HepG2 (cell line): ENCODE results near the gene ANKRD40. TPM values are rescaled to one million over a fixed set of nuclear protein-coding genes. Genes with fewer than 3 reads are reported as not detected.
A peak's percentile ranks its signal among the peaks of the same experiment; 100 is the strongest.

Experiments
- ATAC-seq: fragments of 200-7000 bp; cut with Tn5 transposase; 3 replicates; pipeline ENCODE4 v1.9.1; 2020; ENCODE audit warnings: mild to moderate bottlenecking, moderate library complexity
- BruUV-seq: library from RNA; stranded (reverse); fragments of 400-500 nt; replicated peaks from 2 replicates; lab custom pipeline; 2021; lab: Mats Ljungman, UMichigan
- CTCF ChIA-PET: fragments of 300-600 bp; formaldehyde crosslinking; extraction: SDS; loops from one replicate; lab custom pipeline; 2021; ENCODE audit warnings: low total read pairs, inconsistent platforms, low intra/inter-chr PET ratio; lab: Yijun Ruan, JAX
- POLR2A ChIA-PET: fragments of 350-600 bp; sonication (Branson Sonifier 250); formaldehyde crosslinking; loops from one replicate; lab custom pipeline; 2020; ENCODE audit warnings: antibody characterized with exemption, inconsistent platforms; lab: Yijun Ruan, JAX
- DNase-seq: peaks from one replicate; pipeline ENCODE4 v3.0.0-alpha.2; 2015; ENCODE audit warnings: low spot score
- FAIRE-seq: peaks from 3 replicates; lab custom pipeline; 2011; peaks lifted over from hg19 to GRCh38; lab: Jason Lieb, UNC
- H2AFZ ChIP-seq: one replicate; pipeline ENCODE4 v1.6.1; 2011; ENCODE audit warnings: low read length, inconsistent platforms
- H3K27ac ChIP-seq: fragments of 300-600 bp; 3 replicates; pipeline ENCODE4 v1.8.0; 2011; ENCODE audit warnings: mixed run types, mild to moderate bottlenecking, mixed read lengths, low read length, inconsistent platforms; ENCODE audit not compliant: insufficient read depth; ENCODE audit errors: extremely low read length
- H3K27me3 ChIP-seq, 2 experiments: fragments of 200-600 bp in 1 of 2; 2 replicates in 1 of 2; 3 replicates in 1 of 2; pipeline versions ENCODE4 v1.6.0 to v1.8.0; 2011; ENCODE audit warnings: low read length in 2 of 2, mild to moderate bottlenecking in 2 of 2, moderate library complexity in 2 of 2, inconsistent platforms in 1 of 2; ENCODE audit not compliant: insufficient read depth in 2 of 2, control insufficient read depth in 1 of 2
- H3K36me3 ChIP-seq, 2 experiments: fragments of 200-600 bp in 1 of 2; replicated peaks in 1 of 2; 2 replicates in 1 of 2; 3 replicates in 1 of 2; pipeline versions ENCODE4 v1.5.1 to v1.8.0; 2011; ENCODE audit warnings: low read length in 2 of 2, inconsistent platforms in 1 of 2; ENCODE audit not compliant: insufficient read depth in 2 of 2, control insufficient read depth in 1 of 2
- H3K4me1 ChIP-seq: 2 replicates; pipeline ENCODE4 v1.5.1; 2012; ENCODE audit warnings: low read length, inconsistent platforms; ENCODE audit not compliant: insufficient read depth
- H3K4me2 ChIP-seq: 2 replicates; pipeline ENCODE4 v1.6.0; 2011; ENCODE audit warnings: low read depth, low read length, inconsistent platforms
- H3K4me3 ChIP-seq, 3 experiments: fragments of 200-600 bp in 1 of 3; sonication (generic), shearing (Covaris generic) in 1 of 3; replicated peaks in 1 of 3; 2 replicates each; pipeline ENCODE4 v1.5.1; 2011 to 2016; ENCODE audit warnings: low read length in 3 of 3, inconsistent platforms in 2 of 3, low read depth in 2 of 3, mild to moderate bottlenecking in 2 of 3, control low read depth in 1 of 3, mixed read lengths in 1 of 3; ENCODE audit not compliant: insufficient read depth in 1 of 3
- H3K79me2 ChIP-seq: one replicate; pipeline ENCODE4 v1.6.1; 2011; ENCODE audit warnings: low read length, inconsistent platforms; ENCODE audit not compliant: insufficient read depth
- H3K9ac ChIP-seq: 2 replicates; pipeline ENCODE4 v1.6.0; 2011; ENCODE audit warnings: mild to moderate bottlenecking, low read depth, low read length, inconsistent platforms; ENCODE audit not compliant: insufficient read depth
- H3K9me3 ChIP-seq: 2 replicates; pipeline ENCODE4 v1.5.1; 2012; ENCODE audit warnings: mild to moderate bottlenecking, low read length
- H4K20me1 ChIP-seq: 2 replicates; pipeline ENCODE4 v1.6.0; 2011; ENCODE audit warnings: inconsistent platforms, mild to moderate bottlenecking, low read length, moderate library complexity; ENCODE audit not compliant: insufficient read depth
- ARNTL ChIP-seq: sonication (generic); formaldehyde crosslinking; IDR thresholded peaks from 2 replicates; pipeline ENCODE4 v1.4.0; 2020; ENCODE audit warnings: mild to moderate bottlenecking, missing genetic modification reagents
- CBX5 ChIP-seq: sonication (generic); formaldehyde crosslinking; IDR thresholded peaks from 2 replicates; pipeline ENCODE4 v1.4.0; 2020; ENCODE audit warnings: missing genetic modification reagents, borderline replicate concordance
- CHD4 ChIP-seq: fragments of 200-600 bp; sonication (generic); IDR thresholded peaks from 2 replicates; pipeline ENCODE4 v1.7.0; 2017; ENCODE audit warnings: mild to moderate bottlenecking, low read length, borderline replicate concordance
- ELK4 ChIP-seq: sonication (generic); formaldehyde crosslinking; IDR thresholded peaks from 2 replicates; pipeline ENCODE4 v1.9.0; 2021; ENCODE audit warnings: missing genetic modification reagents, borderline replicate concordance
- GLMP ChIP-seq: sonication (generic); formaldehyde crosslinking; IDR thresholded peaks from 2 replicates; pipeline ENCODE4 v1.9.0; 2021; ENCODE audit warnings: missing genetic modification reagents, mild to moderate bottlenecking, borderline replicate concordance
- GMEB1 ChIP-seq: sonication (generic); formaldehyde crosslinking; IDR thresholded peaks from 2 replicates; pipeline ENCODE4 v1.5.1; 2020; ENCODE audit warnings: missing genetic modification reagents, mild to moderate bottlenecking, borderline replicate concordance
- KDM5B ChIP-seq: sonication (generic); formaldehyde crosslinking; IDR thresholded peaks from 2 replicates; pipeline ENCODE4 v1.4.0; 2020; ENCODE audit warnings: missing genetic modification reagents, mild to moderate bottlenecking, borderline replicate concordance
- NFATC3 ChIP-seq: sonication (generic); formaldehyde crosslinking; IDR thresholded peaks from 2 replicates; pipeline ENCODE4 v1.5.1; 2020; ENCODE audit warnings: mild to moderate bottlenecking, missing genetic modification reagents
- NR0B2 ChIP-seq: sonication (generic); formaldehyde crosslinking; IDR thresholded peaks from 2 replicates; pipeline ENCODE4 v1.4.0; 2020; ENCODE audit warnings: mild to moderate bottlenecking, missing genetic modification reagents
- PAF1 ChIP-seq: IDR thresholded peaks from 2 replicates; pipeline ENCODE4 v1.6.1; 2016; ENCODE audit warnings: missing genetic modification reagents, missing compliant biosample characterization
- ZNF350 ChIP-seq: sonication (generic); formaldehyde crosslinking; IDR thresholded peaks from 2 replicates; pipeline ENCODE4 v1.4.0; 2020; ENCODE audit warnings: mild to moderate bottlenecking, low read depth, missing genetic modification reagents, borderline replicate concordance
- ZNF354B ChIP-seq: sonication (generic); formaldehyde crosslinking; IDR thresholded peaks from 2 replicates; pipeline ENCODE4 v1.8.0; 2022; ENCODE audit warnings: mild to moderate bottlenecking, missing genetic modification reagents
- ZNF484 ChIP-seq: sonication (generic); formaldehyde crosslinking; IDR thresholded peaks from 2 replicates; pipeline ENCODE4 v1.5.1; 2020; ENCODE audit warnings: mild to moderate bottlenecking, low read depth, missing genetic modification reagents, borderline replicate concordance
- ZNF605 ChIP-seq: sonication (generic); formaldehyde crosslinking; IDR thresholded peaks from 2 replicates; pipeline ENCODE4 v1.8.0; 2022; ENCODE audit warnings: mild to moderate bottlenecking, missing genetic modification reagents
- ZNF766 ChIP-seq: sonication (generic); formaldehyde crosslinking; IDR thresholded peaks from 2 replicates; pipeline ENCODE4 v1.5.0; 2020; ENCODE audit warnings: missing genetic modification reagents, borderline replicate concordance
- WGBS: methylation state at CpG from one replicate; pipeline ENCODE4 v1.1.6; 2017; ENCODE audit warnings: low lambda C conversion rate; 5-methylcytosine and 5-hydroxymethylcytosine counted together
- in situ Hi-C: cut with HindIII; loops from 2 replicates; pipeline ENCODE4 v1.10.0; 2017; ENCODE audit warnings: low pct_unique_long_range_greater_than_20kb; ENCODE audit not compliant: extremely low pct_ligation_motif_present
- intact Hi-C: fragments of 100-400 bp; cut with micrococcal nuclease; formaldehyde crosslinking; loops from one replicate; pipeline ENCODE4 v1.10.0; 2022; ENCODE audit not compliant: unreplicated experiment
- polyA plus RNA-seq, 8 experiments: library from polyadenylated mRNA; depleted of rRNA in 3 of 8; stranded (reverse) in 7 of 8; unstranded in 1 of 8; fragments of >200 nt; fragmentation: Illumina TruSeq in 4 of 8; extraction: Trizol in 4 of 8; gene quantifications; 2 replicates each; pipeline versions ENCODE4 v1.2.1 to v1.2.3, GENCODE V29; 2011 to 2016; ENCODE audit warnings: low read depth in 4 of 8, missing spikeins in 1 of 8, mixed read lengths in 1 of 8; ENCODE audit not compliant: insufficient read depth in 1 of 8
- total RNA-seq, 5 experiments: library from RNA; depleted of rRNA; stranded (reverse); fragments of >200 nt; fragmentation: Illumina TruSeq; extraction: Trizol; gene quantifications; 2 replicates each; pipeline ENCODE4 v1.2.3, GENCODE V29; 2016; ENCODE audit warnings: low read depth in 1 of 5
- TF ChIP-seq, protein P1 (sequence below): sonication (generic); formaldehyde crosslinking; IDR thresholded peaks from 2 replicates; pipeline ENCODE4 v1.5.0; 2020; ENCODE audit warnings: missing genetic modification reagents, mild to moderate bottlenecking, borderline replicate concordance

ANKRD40 gene
- total and polyA plus RNA-seq, 2 of the 13 experiments (the other 11 are each of a cell fraction or from before 2014, with no cell fraction given), result 35.0 to 46.4 TPM

- in situ Hi-C loops (no loop called here), intact Hi-C loops (loop anchor here (2.0 kb wide), 1 partner anchor 18 kb away; no protein-coding TSS in a partner anchor)
- Histone ChIP-seq H3K9me3 (no peaks in the 10 kb centered on the region), H2AFZ (no peak overlapping the region), H4K20me1 (no peaks in the 10 kb centered on the region), H3K79me2 (no peaks in the 10 kb centered on the region), H3K4me1 (peaks cover 84% of the 10 kb centered on the region), H3K36me3 (no peaks in the 10 kb centered on the region), H3K9ac (peak overlapping the region; percentile 50), H3K4me3 (no peak overlapping the region), H3K4me2 (peak overlapping the region; percentile 21; the same call in 1 of the 2 replicates), H3K27ac (peak overlapping the region; percentile 82), H3K27me3 (no peaks in the 10 kb centered on the region)
- peak; percentile 5; the same call in 2 of the 3 replicates for ATAC-seq
- POLR2A ChIA-PET, result interaction anchor here (0.5 to 4.6 kb wide), 17 partner anchors 8 to 118 kb away, joined by 3 to 140 read pairs (median 7); partner anchors contain the start of genes ABCC3 and LUC7L3
- 95% methylated on average over 9 of the region's 10 CpGs for WGBS
- BruUV-seq, result no TSS peak
- no peak for DNase-seq
- CTCF ChIA-PET, result no interaction called here
- no peak for FAIRE-seq
- TF ChIP-seq CHD4, result no peak
- no peak for TF ChIP-seq ZNF605 (CRISPR knock-in tag)
- no peak; the same call in 1 of the 2 replicates for TF ChIP-seq NFATC3
- TF ChIP-seq GMEB1 (CRISPR knock-in tag), result no peak
- 0 out of 2 replicates have a peak, but pooled peaks have one; percentile 45 for TF ChIP-seq CBX5 (CRISPR knock-in tag)
- TF ChIP-seq ARNTL (CRISPR knock-in tag), result no peak
- TF ChIP-seq ZNF350 (CRISPR knock-in tag), result no peak; the same call in 1 of the 2 replicates
- TF ChIP-seq GLMP (CRISPR knock-in tag), result no peak
- no peak for TF ChIP-seq ELK4 (CRISPR knock-in tag)
- TF ChIP-seq NR0B2 (CRISPR knock-in tag), result no peak
- no peak for TF ChIP-seq PAF1
- TF ChIP-seq KDM5B (CRISPR knock-in tag), result no peak
- no peak for TF ChIP-seq ZNF484 (CRISPR knock-in tag)
- TF ChIP-seq ZNF354B (CRISPR knock-in tag), result 0 out of 2 replicates have a peak, but pooled peaks have one; percentile 54
- no peak for TF ChIP-seq ZNF766 (CRISPR knock-in tag)
- TF ChIP-seq, protein P1, sequence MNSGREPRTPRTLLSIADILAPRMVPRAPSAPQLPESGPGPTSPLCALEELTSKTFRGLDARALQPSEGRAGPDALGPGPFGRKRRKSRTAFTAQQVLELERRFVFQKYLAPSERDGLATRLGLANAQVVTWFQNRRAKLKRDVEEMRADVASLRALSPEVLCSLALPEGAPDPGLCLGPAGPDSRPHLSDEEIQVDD (CRISPR knock-in tag), result no peak
Observed at GRCh38 chr17:50660887-50661345, 46.8 kb downstream of the ANKRD40 start.
